ENCODE data around the gene TBCB.

DNA sequence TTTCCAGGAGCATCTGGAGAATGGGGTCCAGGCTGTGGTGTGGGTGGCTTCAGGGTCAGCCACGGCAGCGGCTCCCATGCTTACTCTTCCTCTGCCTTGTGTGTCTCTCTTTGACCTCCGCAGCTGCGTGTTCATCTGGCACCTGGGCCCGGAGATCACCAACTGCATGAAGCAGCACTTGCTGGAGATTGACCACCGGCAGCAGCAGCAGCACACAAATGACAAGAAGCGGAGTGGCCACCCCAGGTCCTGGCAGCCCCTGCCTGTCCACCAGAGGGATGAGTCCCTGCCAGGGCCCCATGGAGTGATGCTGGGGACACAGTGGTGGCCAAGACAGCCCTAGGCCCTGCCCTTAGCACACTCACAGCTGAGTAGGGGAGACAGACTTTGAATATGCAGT lies 22.7 kb upstream of the TBCB start:
- TF ChIP-seq CTCF (IDR thresholded peaks at IDR 0.05; ENCODE audit: low read depth, low read length, poor library complexity, severe bottlenecking) (no peak), EZH2phosphoT487 (IDR thresholded peaks at IDR 0.05; ENCODE audit: borderline replicate concordance, low read length) (no peak)

Data from DOHH2 (cell line).